Measurements from ENCODE around the gene SEMA3B.
"Not testable (repeated sequence)": the region's sequence is repeated elsewhere in the genome, so short reads cannot be mapped to it uniquely, and the experiment has no call there.

SEMA3B gene

GRCh38 chr3:50258979-50259378, 10.0 kb upstream of the SEMA3B start:
- DNase-seq (ENCODE audit: low read depth in 2 of 2) = no peak

GRCh38 chr3:50259432-50260026, 9.4 kb upstream of the SEMA3B start:
- DNase-seq (ENCODE audit: low read depth in 2 of 2) = no peak

GRCh38 chr3:50260027-50260941, 8.7 kb upstream of the SEMA3B start:
- DNase-seq (ENCODE audit: low read depth in 2 of 2) = peak; percentile 43 to 70

- DNase-seq (ENCODE audit: low read depth in 2 of 2) = no peak
Measured at GRCh38 chr3:50260942-50261441, 8.0 kb upstream of the SEMA3B start.

- DNase-seq (ENCODE audit: low read depth in 2 of 2) = no peak
Measured at GRCh38 chr3:50261505-50261904, 7.4 kb upstream of the SEMA3B start.

GRCh38 chr3:50262200-50262599, 6.7 kb upstream of the SEMA3B start:
- DNase-seq (ENCODE audit: low read depth in 2 of 2) = not testable (repeated sequence)

- no peak for DNase-seq (ENCODE audit: low read depth in 2 of 2)
Measured at GRCh38 chr3:50262778-50263177, 6.2 kb upstream of the SEMA3B start.

- DNase-seq (ENCODE audit: low read depth in 2 of 2) = no peak
Measured at GRCh38 chr3:50263478-50264382, 5.2 kb upstream of the SEMA3B start.

GRCh38 chr3:50264383-50264963, 4.5 kb upstream of the SEMA3B start:
- no peak for DNase-seq (ENCODE audit: low read depth in 2 of 2)

GRCh38 chr3:50264964-50265485, 3.9 kb upstream of the SEMA3B start:
- DNase-seq (ENCODE audit: low read depth in 2 of 2) = no peak

GRCh38 chr3:50265571-50265970, 3.4 kb upstream of the SEMA3B start:
- no peak for DNase-seq (ENCODE audit: low read depth in 2 of 2)

GRCh38 chr3:50266017-50266416, 2.9 kb upstream of the SEMA3B start:
- no peak for DNase-seq (ENCODE audit: low read depth in 2 of 2)

GRCh38 chr3:50266836-50267235, 2.1 kb upstream of the SEMA3B start:
- DNase-seq (ENCODE audit: low read depth in 2 of 2) = no peak

- DNase-seq (ENCODE audit: low read depth in 2 of 2) = no peak
Measured at GRCh38 chr3:50267280-50267913, 1.6 kb upstream of the SEMA3B start.

- DNase-seq (ENCODE audit: low read depth in 2 of 2) = no peak
Measured at GRCh38 chr3:50268276-50268675, 671 bp upstream of the SEMA3B start.

- DNase-seq (ENCODE audit: low read depth in 2 of 2) = no peak
Measured at GRCh38 chr3:50269460-50269859, 513 bp downstream of the SEMA3B start.

- no peak for DNase-seq (ENCODE audit: low read depth in 2 of 2)
Measured at GRCh38 chr3:50269977-50270413, 1.0 kb downstream of the SEMA3B start.

GRCh38 chr3:50270422-50271224, 1.7 kb downstream of the SEMA3B start:
- no peak for DNase-seq (ENCODE audit: low read depth in 2 of 2)

GRCh38 chr3:50271314-50271936, 2.5 kb downstream of the SEMA3B start:
- no peak for DNase-seq (ENCODE audit: low read depth in 2 of 2)

GRCh38 chr3:50272538-50272910, 3.6 kb downstream of the SEMA3B start:
- not testable (repeated sequence) for DNase-seq (ENCODE audit: low read depth in 2 of 2)

Data from stimulated activated CD4-positive, alpha-beta T cell treated with anti-CD3 and anti-CD28 coated beads, Interleukin-1b, Interleukin-23, amount 100 ng/mL, for 1 hour (primary cell).